GM21367 (cell line): ENCODE measurements around the gene ANKHD1.
A peak's percentile ranks its signal among the peaks of the same experiment; 100 is the strongest.

Experiments
- ATAC-seq: cut with Tn5 transposase; IDR thresholded peaks from one replicate; pipeline ENCODE4 v1.9.1; 2021; ENCODE audit not compliant: unreplicated experiment

The ANKHD1 gene, protein sequence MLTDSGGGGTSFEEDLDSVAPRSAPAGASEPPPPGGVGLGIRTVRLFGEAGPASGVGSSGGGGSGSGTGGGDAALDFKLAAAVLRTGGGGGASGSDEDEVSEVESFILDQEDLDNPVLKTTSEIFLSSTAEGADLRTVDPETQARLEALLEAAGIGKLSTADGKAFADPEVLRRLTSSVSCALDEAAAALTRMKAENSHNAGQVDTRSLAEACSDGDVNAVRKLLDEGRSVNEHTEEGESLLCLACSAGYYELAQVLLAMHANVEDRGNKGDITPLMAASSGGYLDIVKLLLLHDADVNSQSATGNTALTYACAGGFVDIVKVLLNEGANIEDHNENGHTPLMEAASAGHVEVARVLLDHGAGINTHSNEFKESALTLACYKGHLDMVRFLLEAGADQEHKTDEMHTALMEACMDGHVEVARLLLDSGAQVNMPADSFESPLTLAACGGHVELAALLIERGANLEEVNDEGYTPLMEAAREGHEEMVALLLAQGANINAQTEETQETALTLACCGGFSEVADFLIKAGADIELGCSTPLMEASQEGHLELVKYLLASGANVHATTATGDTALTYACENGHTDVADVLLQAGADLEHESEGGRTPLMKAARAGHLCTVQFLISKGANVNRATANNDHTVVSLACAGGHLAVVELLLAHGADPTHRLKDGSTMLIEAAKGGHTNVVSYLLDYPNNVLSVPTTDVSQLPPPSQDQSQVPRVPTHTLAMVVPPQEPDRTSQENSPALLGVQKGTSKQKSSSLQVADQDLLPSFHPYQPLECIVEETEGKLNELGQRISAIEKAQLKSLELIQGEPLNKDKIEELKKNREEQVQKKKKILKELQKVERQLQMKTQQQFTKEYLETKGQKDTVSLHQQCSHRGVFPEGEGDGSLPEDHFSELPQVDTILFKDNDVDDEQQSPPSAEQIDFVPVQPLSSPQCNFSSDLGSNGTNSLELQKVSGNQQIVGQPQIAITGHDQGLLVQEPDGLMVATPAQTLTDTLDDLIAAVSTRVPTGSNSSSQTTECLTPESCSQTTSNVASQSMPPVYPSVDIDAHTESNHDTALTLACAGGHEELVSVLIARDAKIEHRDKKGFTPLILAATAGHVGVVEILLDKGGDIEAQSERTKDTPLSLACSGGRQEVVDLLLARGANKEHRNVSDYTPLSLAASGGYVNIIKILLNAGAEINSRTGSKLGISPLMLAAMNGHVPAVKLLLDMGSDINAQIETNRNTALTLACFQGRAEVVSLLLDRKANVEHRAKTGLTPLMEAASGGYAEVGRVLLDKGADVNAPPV (N-terminal part only)

GRCh38 chr5:140401362-140402257 is at the start of gene ANKHD1:
ANKHD1 (plus strand) TSS chr5:140401833; CDS start chr5:140401968, 135 bp downstream.
- ATAC-seq, result peak; percentile 78

GRCh38 chr5:140355546-140355945 is 46.1 kb upstream of the ANKHD1 start:
- no peak for ATAC-seq

GRCh38 chr5:140356853-140357725 is 44.5 kb upstream of the ANKHD1 start:
- peak; percentile 14 for ATAC-seq

GRCh38 chr5:140357726-140358093 is 43.9 kb upstream of the ANKHD1 start:
- peak; percentile 96 for ATAC-seq

GRCh38 chr5:140358738-140359310 is 42.8 kb upstream of the ANKHD1 start:
- ATAC-seq, result no peak

- no peak for ATAC-seq
Measured at GRCh38 chr5:140360101-140360500, 41.5 kb upstream of the ANKHD1 start, which contains the start of gene SLC4A9. SLC4A9 (plus strand) TSS chr5:140360194; CDS start chr5:140360237, 43 bp downstream.

DNA sequence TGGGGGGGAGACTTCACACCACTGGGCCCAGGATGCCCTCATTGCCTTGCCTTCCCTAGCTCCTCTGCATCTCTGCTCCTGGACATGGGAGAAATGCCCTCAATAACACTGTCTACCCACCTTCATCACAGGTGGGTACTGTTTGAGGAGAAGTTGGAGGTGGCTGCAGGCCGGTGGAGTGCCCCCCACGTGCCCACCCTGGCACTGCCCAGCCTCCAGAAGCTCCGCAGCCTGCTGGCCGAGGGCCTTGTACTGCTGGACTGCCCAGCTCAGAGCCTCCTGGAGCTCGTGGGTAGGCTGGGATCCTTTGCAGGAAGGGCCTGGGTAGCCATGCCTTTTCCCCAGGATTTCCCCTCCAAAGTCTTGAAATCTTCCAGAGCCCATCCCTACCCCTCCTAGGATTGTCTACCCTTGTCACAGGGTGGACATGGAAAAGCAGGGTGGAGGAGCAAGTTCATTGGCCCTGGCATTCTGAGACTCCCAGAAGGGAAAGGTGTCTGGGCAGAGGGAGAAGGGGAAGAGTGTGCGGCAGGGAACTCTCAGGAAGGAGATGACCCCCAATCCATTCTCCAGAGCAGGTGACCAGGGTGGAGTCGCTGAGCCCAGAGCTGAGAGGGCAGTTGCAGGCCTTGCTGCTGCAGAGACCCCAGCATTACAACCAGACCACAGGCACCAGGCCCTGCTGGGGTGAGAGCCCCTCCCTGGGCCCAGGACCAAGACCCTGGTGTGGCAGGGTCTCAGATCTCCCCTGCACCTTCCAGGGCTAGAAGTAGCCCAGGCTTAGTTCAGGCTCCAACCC is 40.8 kb upstream of the ANKHD1 start:
- no peak for ATAC-seq

DNA sequence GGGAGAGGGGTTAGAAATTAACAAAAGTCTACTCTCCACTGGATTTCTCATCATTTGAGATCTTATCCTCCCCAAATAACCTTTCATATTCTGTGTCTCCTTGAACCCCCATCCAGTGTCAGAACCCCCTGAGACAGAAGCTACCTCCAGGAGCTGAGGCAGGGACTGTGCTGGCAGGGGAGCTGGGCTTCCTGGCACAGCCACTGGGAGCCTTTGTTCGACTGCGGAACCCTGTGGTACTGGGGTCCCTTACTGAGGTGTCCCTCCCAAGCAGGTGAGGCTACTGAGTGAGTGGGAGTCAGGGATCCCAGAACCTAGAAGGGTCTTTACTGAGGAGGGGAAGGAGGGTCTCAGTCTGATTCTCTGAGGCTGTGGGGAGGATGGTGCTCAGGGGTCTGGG is 39.7 kb upstream of the ANKHD1 start:
- no peak for ATAC-seq

- no peak for ATAC-seq
Measured at GRCh38 chr5:140362311-140362710, 39.3 kb upstream of the ANKHD1 start.

GRCh38 chr5:140362875-140363630 is 38.6 kb upstream of the ANKHD1 start:
- ATAC-seq, result peak; percentile 68

GRCh38 chr5:140363631-140364471 is 37.8 kb upstream of the ANKHD1 start:
- no peak for ATAC-seq

DNA sequence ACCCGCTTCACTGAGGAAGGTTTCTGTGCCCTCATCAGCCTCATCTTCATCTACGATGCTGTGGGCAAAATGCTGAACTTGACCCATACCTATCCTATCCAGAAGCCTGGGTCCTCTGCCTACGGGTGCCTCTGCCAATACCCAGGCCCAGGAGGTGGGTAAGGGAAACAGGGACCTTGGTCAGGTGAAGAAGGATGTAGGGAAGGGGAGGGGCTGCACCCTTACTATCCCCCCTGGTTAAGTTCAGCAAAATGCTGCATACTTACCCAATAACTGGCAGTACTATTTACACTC is 37.2 kb upstream of the ANKHD1 start:
- ATAC-seq, result no peak

- no peak for ATAC-seq
Measured at GRCh38 chr5:140365282-140365681, 36.4 kb upstream of the ANKHD1 start.

- no peak for ATAC-seq
Measured at GRCh38 chr5:140365941-140366340, 35.7 kb upstream of the ANKHD1 start.

- ATAC-seq, result no peak
Measured at GRCh38 chr5:140366589-140367255, 34.9 kb upstream of the ANKHD1 start.
